K562 (cell line): ENCODE results near the gene PPP1R14D. TPM values are rescaled to one million over a fixed set of nuclear protein-coding genes. Genes with fewer than 3 reads are reported as not detected.

Experiments used
- CCAR2 ChIP-seq: fragments of 200-400 bp; formaldehyde crosslinking; IDR thresholded peaks from 2 replicates; pipeline ENCODE4 v1.6.1; 2017; ENCODE audit warnings: mild to moderate bottlenecking, low read depth, low read length
- FOXJ2 ChIP-seq: fragments of 200-800 bp; sonication (Bioruptor generic); IDR thresholded peaks from 2 replicates; pipeline ENCODE4 v1.6.1; 2016; ENCODE audit warnings: missing genetic modification characterization, missing compliant biosample characterization
- HNRNPH1 ChIP-seq: fragments of 200-400 bp; formaldehyde crosslinking; optimal IDR thresholded peaks from 2 replicates; pipeline ENCODE3; 2017; ENCODE audit warnings: low read depth, mild to moderate bottlenecking, low read length, moderate library complexity
- HNRNPUL1 ChIP-seq: fragments of 200-400 bp; formaldehyde crosslinking; IDR thresholded peaks from 2 replicates; pipeline ENCODE4 v1.6.1; 2017; ENCODE audit warnings: low read length
- KAT2B ChIP-seq: IDR thresholded peaks from one replicate; pipeline ENCODE4 v1.6.1; 2012; ENCODE audit warnings: low read depth, mild to moderate bottlenecking, control low read depth, inconsistent platforms, low read length, moderate library complexity
- KAT8 ChIP-seq: fragments of 450-650 bp; IDR thresholded peaks from 2 replicates; pipeline ENCODE4 v1.6.1; 2016; ENCODE audit warnings: low read depth, mild to moderate bottlenecking
- MAFK ChIP-seq: IDR thresholded peaks from 2 replicates; pipeline ENCODE4 v1.6.1; 2011; ENCODE audit warnings: low read length, improper control_type of control experiment
- MEIS2 ChIP-seq: fragments of 450-650 bp; IDR thresholded peaks from 2 replicates; pipeline ENCODE4 v1.6.1; 2014; ENCODE audit warnings: mild to moderate bottlenecking; ENCODE audit not compliant: partially characterized antibody
- OTX1 ChIP-seq: fragments of 450-650 bp; formaldehyde crosslinking; IDR thresholded peaks from 2 replicates; pipeline ENCODE4 v1.4.0; 2022; ENCODE audit warnings: mild to moderate bottlenecking
- PHF21A ChIP-seq: fragments of 450-650 bp; IDR thresholded peaks from 2 replicates; pipeline ENCODE4 v1.6.1; 2017; ENCODE audit warnings: low read depth, borderline replicate concordance
- SMC3 ChIP-seq: conservative IDR thresholded peaks from 2 replicates; pipeline ENCODE4 v1.6.1; 2011; ENCODE audit warnings: low read depth, low read length, improper control_type of control experiment; ENCODE audit not compliant: insufficient read depth
- SPI1 ChIP-seq: IDR thresholded peaks from 2 replicates; pipeline ENCODE4 v1.6.1; 2011; ENCODE audit warnings: low read depth, low read length, control low read depth, borderline replicate concordance
- SREBF2 ChIP-seq: sonication (generic); formaldehyde crosslinking; IDR thresholded peaks from 2 replicates; pipeline ENCODE4 v1.4.0; 2020; ENCODE audit warnings: mild to moderate bottlenecking, missing genetic modification reagents
- TCF7 ChIP-seq: sonication (generic); IDR thresholded peaks from 2 replicates; pipeline ENCODE4 v1.6.1; 2016; ENCODE audit warnings: antibody characterized with exemption, borderline replicate concordance
- ZKSCAN3 ChIP-seq: fragments of 250-450 bp; sonication (Bioruptor Pico); IDR thresholded peaks from 2 replicates; pipeline ENCODE4 v1.4.0; 2020
- ZNF282 ChIP-seq: sonication (generic); formaldehyde crosslinking; IDR thresholded peaks from 2 replicates; pipeline ENCODE4 v1.8.1; 2023; ENCODE audit warnings: missing genetic modification reagents
- ZNF3 ChIP-seq: fragments of 250-450 bp; sonication (Bioruptor Pico); IDR thresholded peaks from 2 replicates; pipeline ENCODE4 v1.5.0; 2021; ENCODE audit warnings: mild to moderate bottlenecking, moderate library complexity
- ZNF780A ChIP-seq: fragments of 250-450 bp; sonication (Bioruptor Pico); IDR thresholded peaks from 2 replicates; pipeline ENCODE4 v1.5.0; 2021; ENCODE audit warnings: mild to moderate bottlenecking
- polyA plus RNA-seq, 8 experiments: library from polyadenylated mRNA; depleted of rRNA in 4 of 8; stranded (reverse) in 5 of 8; unstranded in 3 of 8; fragments of >200 nt; fragmentation: Nextera tagmentation in 2 of 8; fragmentation: Illumina TruSeq in 1 of 8; extraction: Ambion mirVana in 2 of 8; extraction: Trizol in 1 of 8; gene quantifications; 2 replicates each; pipeline versions ENCODE4 v1.2.1 to v1.2.3, GENCODE V29; 2011 to 2014; ENCODE audit warnings: inconsistent platforms in 1 of 8, missing spikeins in 1 of 8
- total RNA-seq, 7 experiments: library from RNA; depleted of rRNA in 6 of 7; stranded (reverse); fragments of >200 nt in 6 of 7; fragmentation: Illumina TruSeq in 2 of 7; extraction: Trizol in 2 of 7; gene quantifications; 2 replicates each; pipeline versions ENCODE4 v1.2.1 to v1.2.3, GENCODE V29; 2011 to 2021; ENCODE audit warnings: low replicate concordance in 1 of 7
- TF ChIP-seq, protein P1 (sequence below): sonication (generic); formaldehyde crosslinking; IDR thresholded peaks from 2 replicates; pipeline ENCODE4 v1.8.0; 2023; ENCODE audit warnings: mild to moderate bottlenecking, missing genetic modification reagents
- TF ChIP-seq, protein P2 (sequence below): fragments of 250-450 bp; sonication (Bioruptor Pico); IDR thresholded peaks from 2 replicates; pipeline ENCODE4 v1.4.0; 2020; ENCODE audit warnings: borderline replicate concordance

Gene PPP1R14D
- total and polyA plus RNA-seq, 9 of the 15 experiments (the other 6 are each of a cell fraction or from before 2014, with no cell fraction given), result 0.11 to 0.18 TPM; not detected in 7

DNA sequence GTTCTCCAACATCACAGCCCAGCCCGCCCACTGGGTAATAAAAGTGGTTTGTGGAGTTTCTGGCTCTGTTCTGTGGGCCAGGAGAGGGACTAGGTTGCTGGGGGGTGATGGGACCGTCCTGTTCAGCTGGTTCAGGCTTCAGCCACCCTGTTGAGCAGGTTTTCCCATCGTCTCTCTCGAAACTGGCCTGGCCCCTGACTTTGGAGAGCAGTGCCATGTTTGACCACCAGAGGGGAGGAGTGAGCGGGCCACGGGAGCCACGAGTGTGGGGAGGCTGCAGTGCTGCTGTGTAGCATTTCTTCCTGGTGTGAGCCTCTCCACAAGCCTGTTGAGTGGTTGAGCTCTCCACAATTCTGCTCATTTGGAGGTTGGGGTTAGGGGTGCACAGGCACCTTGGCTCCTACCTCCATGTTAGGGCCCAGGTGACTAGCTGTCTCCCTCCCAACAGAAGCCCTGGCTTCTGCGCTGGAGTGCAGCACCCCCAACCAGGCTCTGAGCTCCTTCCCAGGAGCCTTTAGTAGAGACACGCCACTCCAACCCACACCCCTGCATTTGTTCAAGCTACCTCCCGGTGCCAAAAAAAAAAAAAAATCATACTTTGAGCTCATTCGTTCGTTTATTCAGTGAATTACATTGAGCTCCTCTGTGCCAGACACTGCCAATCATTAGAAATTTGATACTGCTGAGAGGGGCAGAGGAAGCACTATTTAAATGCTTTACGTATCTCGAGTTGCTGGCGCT, 29.3 kb upstream of the PPP1R14D start (continued):
- TF ChIP-seq FOXJ2, result no peak
- TF ChIP-seq, protein P1, sequence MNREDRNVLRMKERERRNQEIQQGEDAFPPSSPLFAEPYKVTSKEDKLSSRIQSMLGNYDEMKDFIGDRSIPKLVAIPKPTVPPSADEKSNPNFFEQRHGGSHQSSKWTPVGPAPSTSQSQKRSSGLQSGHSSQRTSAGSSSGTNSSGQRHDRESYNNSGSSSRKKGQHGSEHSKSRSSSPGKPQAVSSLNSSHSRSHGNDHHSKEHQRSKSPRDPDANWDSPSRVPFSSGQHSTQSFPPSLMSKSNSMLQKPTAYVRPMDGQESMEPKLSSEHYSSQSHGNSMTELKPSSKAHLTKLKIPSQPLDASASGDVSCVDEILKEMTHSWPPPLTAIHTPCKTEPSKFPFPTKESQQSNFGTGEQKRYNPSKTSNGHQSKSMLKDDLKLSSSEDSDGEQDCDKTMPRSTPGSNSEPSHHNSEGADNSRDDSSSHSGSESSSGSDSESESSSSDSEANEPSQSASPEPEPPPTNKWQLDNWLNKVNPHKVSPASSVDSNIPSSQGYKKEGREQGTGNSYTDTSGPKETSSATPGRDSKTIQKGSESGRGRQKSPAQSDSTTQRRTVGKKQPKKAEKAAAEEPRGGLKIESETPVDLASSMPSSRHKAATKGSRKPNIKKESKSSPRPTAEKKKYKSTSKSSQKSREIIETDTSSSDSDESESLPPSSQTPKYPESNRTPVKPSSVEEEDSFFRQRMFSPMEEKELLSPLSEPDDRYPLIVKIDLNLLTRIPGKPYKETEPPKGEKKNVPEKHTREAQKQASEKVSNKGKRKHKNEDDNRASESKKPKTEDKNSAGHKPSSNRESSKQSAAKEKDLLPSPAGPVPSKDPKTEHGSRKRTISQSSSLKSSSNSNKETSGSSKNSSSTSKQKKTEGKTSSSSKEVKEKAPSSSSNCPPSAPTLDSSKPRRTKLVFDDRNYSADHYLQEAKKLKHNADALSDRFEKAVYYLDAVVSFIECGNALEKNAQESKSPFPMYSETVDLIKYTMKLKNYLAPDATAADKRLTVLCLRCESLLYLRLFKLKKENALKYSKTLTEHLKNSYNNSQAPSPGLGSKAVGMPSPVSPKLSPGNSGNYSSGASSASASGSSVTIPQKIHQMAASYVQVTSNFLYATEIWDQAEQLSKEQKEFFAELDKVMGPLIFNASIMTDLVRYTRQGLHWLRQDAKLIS (CRISPR knock-in tag), result no peak
- no peak for TF ChIP-seq SREBF2 (CRISPR knock-in tag)
- TF ChIP-seq MAFK, result peak; percentile 6; the same call in 1 of the 2 replicates
- no peak for TF ChIP-seq OTX1
- TF ChIP-seq KAT2B, result no peak
- TF ChIP-seq MEIS2, result no peak
- no peak for TF ChIP-seq ZNF780A (CRISPR knock-in tag)
- peak; percentile 88 for TF ChIP-seq SMC3
- TF ChIP-seq TCF7, result no peak
- no peak for TF ChIP-seq HNRNPH1
- TF ChIP-seq CCAR2, result no peak
- TF ChIP-seq ZNF282 (CRISPR knock-in tag), result no peak
- TF ChIP-seq KAT8, result no peak
- TF ChIP-seq HNRNPUL1, result no peak
- TF ChIP-seq, protein P2, sequence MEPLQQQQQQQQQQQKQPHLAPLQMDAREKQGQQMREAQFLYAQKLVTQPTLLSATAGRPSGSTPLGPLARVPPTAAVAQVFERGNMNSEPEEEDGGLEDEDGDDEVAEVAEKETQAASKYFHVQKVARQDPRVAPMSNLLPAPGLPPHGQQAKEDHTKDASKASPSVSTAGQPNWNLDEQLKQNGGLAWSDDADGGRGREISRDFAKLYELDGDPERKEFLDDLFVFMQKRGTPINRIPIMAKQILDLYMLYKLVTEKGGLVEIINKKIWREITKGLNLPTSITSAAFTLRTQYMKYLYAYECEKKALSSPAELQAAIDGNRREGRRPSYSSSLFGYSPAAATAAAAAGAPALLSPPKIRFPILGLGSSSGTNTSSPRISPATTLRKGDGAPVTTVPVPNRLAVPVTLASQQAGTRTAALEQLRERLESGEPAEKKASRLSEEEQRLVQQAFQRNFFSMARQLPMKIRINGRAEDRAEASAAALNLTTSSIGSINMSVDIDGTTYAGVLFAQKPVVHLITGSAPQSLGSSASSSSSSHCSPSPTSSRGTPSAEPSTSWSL (CRISPR knock-in tag), result no peak
- no peak for TF ChIP-seq PHF21A
- no peak for TF ChIP-seq SPI1
- no peak for TF ChIP-seq ZNF3 (CRISPR knock-in tag)
- no peak for TF ChIP-seq ZKSCAN3 (CRISPR knock-in tag)
